K562 (cell line): Measurements from ENCODE around the gene TAC3. TPM values are rescaled to one million over a fixed set of nuclear protein-coding genes. Genes with fewer than 3 reads are reported as not detected.
A peak's percentile ranks its signal among the peaks of the same experiment; 100 is the strongest.

Source experiments
- ATAC-seq: fragments of 200-7000 bp; cut with Tn5 transposase; 3 replicates; pipeline ENCODE4 v1.9.1; 2020; ENCODE audit warnings: moderate library complexity
- BruUV-seq: library from RNA; stranded (reverse); fragments of 400-500 nt; replicated peaks from 2 replicates; lab custom pipeline; 2021; lab: Mats Ljungman, UMichigan
- CTCF ChIA-PET: fragments of 300-600 bp; formaldehyde crosslinking; extraction: SDS; loops from one replicate; lab custom pipeline; 2021; ENCODE audit warnings: low intra/inter-chr PET ratio; lab: Yijun Ruan, JAX
- POLR2A ChIA-PET: fragments of 300-600, 350-650 bp; sonication (Branson Sonifier 250); formaldehyde crosslinking; extraction: SDS; loops from one replicate; lab custom pipeline; 2021; ENCODE audit warnings: antibody characterized with exemption, inconsistent platforms; lab: Yijun Ruan, JAX
- DNase-seq, 4 experiments: peaks; one replicate each; pipeline versions ENCODE4 v3.0.0 to v3.0.0-alpha.2; 2011 to 2018; ENCODE audit warnings: low spot score in 3 of 4, mixed read lengths in 3 of 4; ENCODE audit errors: extremely low read depth in 1 of 4
- FAIRE-seq: peaks from 2 replicates; lab custom pipeline; 2011; peaks lifted over from hg19 to GRCh38; lab: Jason Lieb, UNC
- H2AFZ ChIP-seq: 2 replicates; pipeline ENCODE4 v1.6.0; 2011; ENCODE audit warnings: low read depth, low read length, control low read depth, inconsistent platforms
- H3K27ac ChIP-seq: fragments of 200-600 bp; 3 replicates; pipeline ENCODE4 v1.8.0; 2011; ENCODE audit warnings: low read depth, mild to moderate bottlenecking, control low read depth, inconsistent platforms, low read length, moderate library complexity, mixed read lengths; ENCODE audit errors: extremely low read depth
- H3K27me3 ChIP-seq, 2 experiments: fragments of 300-600 bp in 1 of 2; 2 replicates in 1 of 2; 3 replicates in 1 of 2; pipeline versions ENCODE4 v1.6.0 to v1.8.0; 2011; ENCODE audit warnings: inconsistent platforms in 2 of 2, low read length in 2 of 2, mild to moderate bottlenecking in 1 of 2, mixed read lengths in 1 of 2, moderate library complexity in 1 of 2; ENCODE audit not compliant: control insufficient read depth in 2 of 2, insufficient read depth in 2 of 2
- H3K36me3 ChIP-seq: fragments of 300-600 bp; 3 replicates; pipeline ENCODE4 v1.8.0; 2011; ENCODE audit warnings: mild to moderate bottlenecking, low read length, inconsistent platforms; ENCODE audit not compliant: control insufficient read depth, insufficient read depth
- H3K4me1 ChIP-seq, 2 experiments: fragments of 200-600 bp in 1 of 2; replicated peaks in 1 of 2; 2 replicates in 1 of 2; 3 replicates in 1 of 2; pipeline versions ENCODE4 v1.5.1 to v1.8.0; 2011; ENCODE audit warnings: inconsistent platforms in 2 of 2, low read length in 2 of 2, mild to moderate bottlenecking in 1 of 2, mixed read lengths in 1 of 2, moderate library complexity in 1 of 2; ENCODE audit not compliant: control insufficient read depth in 2 of 2, insufficient read depth in 2 of 2
- H3K4me2 ChIP-seq: 2 replicates; pipeline ENCODE4 v1.6.1; 2011; ENCODE audit warnings: low read length, control low read depth, inconsistent platforms, mixed read lengths; ENCODE audit not compliant: insufficient read depth
- H3K4me3 ChIP-seq: fragments of 200-600 bp; sonication (generic), shearing (Covaris generic); 2 replicates; pipeline ENCODE4 v1.5.1; 2016; ENCODE audit warnings: control low read depth, inconsistent platforms
- H3K79me2 ChIP-seq: fragments of 200-600 bp; 3 replicates; pipeline ENCODE4 v1.8.0; 2011; ENCODE audit warnings: low read length, inconsistent platforms; ENCODE audit not compliant: control insufficient read depth, insufficient read depth
- H3K9ac ChIP-seq, 2 experiments: 2 replicates each; pipeline versions ENCODE4 v1.6.0 to v1.6.1; 2011; ENCODE audit warnings: low read depth in 2 of 2, low read length in 2 of 2, control low read depth in 1 of 2, inconsistent platforms in 1 of 2, mild to moderate bottlenecking in 1 of 2, mixed read lengths in 1 of 2; ENCODE audit not compliant: insufficient read depth in 1 of 2
- H3K9me1 ChIP-seq: one replicate; pipeline ENCODE4 v1.6.0; 2011; ENCODE audit warnings: inconsistent platforms, mild to moderate bottlenecking, low read length, moderate library complexity; ENCODE audit not compliant: control insufficient read depth, insufficient read depth
- H3K9me3 ChIP-seq: replicated peaks from 2 replicates; pipeline ENCODE4 v1.5.1; 2011; ENCODE audit warnings: low read depth, low read length, inconsistent platforms; ENCODE audit not compliant: control insufficient read depth, insufficient read depth
- H4K20me1 ChIP-seq: replicated peaks from 2 replicates; pipeline ENCODE4 v1.6.1; 2011; ENCODE audit warnings: low read length, inconsistent platforms, mixed read lengths; ENCODE audit not compliant: control insufficient read depth, insufficient read depth
- AFF1 ChIP-seq, 2 experiments: fragments of 450-650 bp; IDR thresholded peaks; 2 replicates each; pipeline ENCODE4 v1.6.1; 2018; ENCODE audit warnings: mild to moderate bottlenecking in 2 of 2, low read depth in 1 of 2; ENCODE audit not compliant: partially characterized antibody in 2 of 2
- HMGN3 ChIP-seq: IDR thresholded peaks from 2 replicates; pipeline ENCODE4 v1.6.1; 2011; ENCODE audit warnings: borderline replicate concordance, low read depth, mild to moderate bottlenecking, mixed read lengths, low read length; ENCODE audit not compliant: insufficient read length; ENCODE audit errors: extremely low read depth
- PTBP1 ChIP-seq: fragments of 200-400 bp; formaldehyde crosslinking; IDR thresholded peaks from 2 replicates; pipeline ENCODE4 v1.6.1; 2017; ENCODE audit warnings: low read depth, low read length
- ZNF830 ChIP-seq: fragments of 250-450 bp; sonication (Bioruptor Pico); IDR thresholded peaks from 2 replicates; pipeline ENCODE4 v1.5.0; 2021; ENCODE audit warnings: mild to moderate bottlenecking
- WGBS: fragments of 100-300 bp; shearing (Covaris generic); methylation state at CpG from one replicate; pipeline ENCODE4 v1.1.6; 2016; ENCODE audit warnings: low coverage, mixed read lengths; ENCODE audit not compliant: insufficient coverage; ENCODE audit errors: missing lambda C conversion rate; 5-methylcytosine and 5-hydroxymethylcytosine counted together
- in situ Hi-C: fragments of 300-500 bp; cut with MboI; formaldehyde crosslinking; loops from 4 replicates; pipeline ENCODE4 v1.15.0; 2018; ENCODE audit warnings: inconsistent platforms, mixed read lengths
- intact Hi-C: fragments of 100-400 bp; cut with micrococcal nuclease; formaldehyde crosslinking; loops from 2 replicates; pipeline ENCODE4 v1.14.2; 2022
- polyA plus RNA-seq, 8 experiments: library from polyadenylated mRNA; depleted of rRNA in 4 of 8; stranded (reverse) in 5 of 8; unstranded in 3 of 8; fragments of >200 nt; fragmentation: Nextera tagmentation in 2 of 8; fragmentation: Illumina TruSeq in 1 of 8; extraction: Ambion mirVana in 2 of 8; extraction: Trizol in 1 of 8; gene quantifications; 2 replicates each; pipeline versions ENCODE4 v1.2.1 to v1.2.3, GENCODE V29; 2011 to 2014; ENCODE audit warnings: inconsistent platforms in 1 of 8, missing spikeins in 1 of 8
- total RNA-seq, 7 experiments: library from RNA; depleted of rRNA in 6 of 7; stranded (reverse); fragments of >200 nt in 6 of 7; fragmentation: Illumina TruSeq in 2 of 7; extraction: Trizol in 2 of 7; gene quantifications; 2 replicates each; pipeline versions ENCODE4 v1.2.1 to v1.2.3, GENCODE V29; 2011 to 2021; ENCODE audit warnings: low replicate concordance in 1 of 7

Gene TAC3
- total and polyA plus RNA-seq, 9 of the 15 experiments (the other 6 are each of a cell fraction or from before 2014, with no cell fraction given), result 0.29 to 2.8 (median 1.4) TPM

- peak; percentile 8 for ATAC-seq
- Histone ChIP-seq H3K36me3 (no peaks in the 10 kb centered on the region), H2AFZ (peak overlapping the region; percentile 83), H3K27me3 (no peaks in the 10 kb centered on the region), H3K79me2 (no peaks in the 10 kb centered on the region), H3K9me1 (no peaks in the 10 kb centered on the region), H3K9me3 (no peaks in the 10 kb centered on the region), H3K9ac (peak overlapping the region; percentile 47 to 80; a peak in 3 of 4 replicates), H3K4me3 (no peak overlapping the region), H3K4me2 (peak overlapping the region; percentile 46; the same call in 1 of the 2 replicates), H3K4me1 (peaks cover 41 to 53% of the 10 kb centered on the region in 2 experiments), H4K20me1 (no peaks in the 10 kb centered on the region), H3K27ac (peak overlapping the region; percentile 58)
- ChIA-PET CTCF (no interaction called here), POLR2A (interaction anchor here (0.6 to 4.6 kb wide), 9 partner anchors 11 to 559 kb away, joined by 3 to 23 read pairs (median 4); partner anchors contain the start of genes NACA and NEMP1)
- FAIRE-seq, result peak; percentile 82
- intact Hi-C loops (no loop called here), in situ Hi-C loops (no loop called here)
- WGBS, result 9% methylated on average over 7 of the region's 7 CpGs
- BruUV-seq, result no TSS peak
- DNase-seq, result peak in 1 of 4 experiments; percentile 42
- TF ChIP-seq ZNF830 (CRISPR knock-in tag) (no peak), PTBP1 (0 out of 2 replicates have a peak, but pooled peaks have one; percentile 53), AFF1 (IDR thresholded peaks at IDR 0.05; ENCODE audit: low read depth in 1 of 2, partially characterized antibody in 2 of 2) (peak in 1 of 2 experiments; percentile 45), HMGN3 (peak; percentile 28)
These were observed 25.5 kb downstream of the TAC3 start for GRCh38 chr12:56990648-56991318.
